Measurements from ENCODE around the gene INPP1. TPM values are rescaled to one million over a fixed set of nuclear protein-coding genes. Genes with fewer than 3 reads are reported as not detected.

The INPP1 gene
- total RNA-seq, 1 experiment from 2014 or later = 1.8 TPM

GRCh38 chr2:190417045-190417842 lies 73.9 kb downstream of the INPP1 start:
- no peak for DNase-seq
- Histone ChIP-seq H3K36me3 (replicated peaks; ENCODE audit: control insufficient read depth, insufficient read depth, low read length) (no peaks in the 10 kb centered on the region), H3K27me3 (ENCODE audit: control insufficient read depth, insufficient read depth, low read length) (no peaks in the 10 kb centered on the region), H3K4me3 (ENCODE audit: insufficient read depth, low read depth, low read length) (no peak overlapping the region)

- Histone ChIP-seq H3K36me3 (replicated peaks; ENCODE audit: control insufficient read depth, insufficient read depth, low read length) (no peaks in the 10 kb centered on the region), H3K4me3 (ENCODE audit: insufficient read depth, low read depth, low read length) (no peak overlapping the region), H3K27me3 (ENCODE audit: control insufficient read depth, insufficient read depth, low read length) (no peaks in the 10 kb centered on the region)
- no peak for DNase-seq
Observed at GRCh38 chr2:190418727-190419126, 75.3 kb downstream of the INPP1 start.

DNA sequence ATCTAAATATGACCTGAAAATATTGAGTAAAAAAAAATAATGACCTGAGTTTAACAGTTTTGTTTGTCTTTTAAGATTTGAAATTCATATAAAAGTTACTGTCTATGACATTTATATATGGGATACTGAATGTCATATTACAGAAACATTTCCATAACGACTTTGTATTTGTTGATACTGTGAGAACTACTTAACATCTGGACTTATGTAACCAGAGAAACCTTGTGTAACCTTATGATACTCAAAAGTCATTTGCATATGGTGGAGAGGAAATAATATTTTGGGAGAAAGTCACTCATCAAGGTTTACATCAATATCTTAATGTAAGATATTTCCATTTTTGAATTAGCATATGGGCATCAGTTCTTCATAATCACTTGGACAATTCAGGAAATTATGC lies 77.4 kb downstream of the INPP1 start:
- no peaks in the 10 kb centered on the region for H3K27me3 ChIP-seq (ENCODE audit: control insufficient read depth, insufficient read depth, low read length)
- DNase-seq = no peak
- no peak overlapping the region for H3K4me3 ChIP-seq (ENCODE audit: insufficient read depth, low read depth, low read length)
- H3K36me3 ChIP-seq (replicated peaks; ENCODE audit: control insufficient read depth, insufficient read depth, low read length) = no peaks in the 10 kb centered on the region

Other genes with a start within 250 kb of the INPP1 start
- gene HIBCH, start 23.8 kb upstream of the INPP1 start, total RNA-seq (2014; rRNA removed; shearing (Covaris generic)) = 13.0 and 14.3 TPM in 2 replicates
- 0.63 and 1.6 TPM in 2 replicates for gene MFSD6, start 64.8 kb downstream of the INPP1 start, total RNA-seq (2014; rRNA removed; shearing (Covaris generic))
- gene NEMP2, start 191.1 kb downstream of the INPP1 start, total RNA-seq (2014; rRNA removed; shearing (Covaris generic)) = 2.4 and 2.5 TPM in 2 replicates